Glomerular endothelial cell (primary cell): ENCODE measurements around the gene KCNJ6. TPM values are rescaled to one million over a fixed set of nuclear protein-coding genes. Genes with fewer than 3 reads are reported as not detected.
"Not testable (repeated sequence)": the region's sequence is repeated elsewhere in the genome, so short reads cannot be mapped to it uniquely, and the experiment has no call there.

Experiments
- DNase-seq: peaks from one replicate; pipeline ENCODE4 v3.0.0-alpha.2; 2011; ENCODE audit warnings: low read depth, low spot score; ENCODE audit errors: extremely low read depth
- total RNA-seq: library from RNA; depleted of rRNA; stranded (reverse); fragments of >200 nt; gene quantifications from 2 replicates; pipeline ENCODE4 v1.2.3, GENCODE V29; 2015

The KCNJ6 gene
- total RNA-seq, 1 donor from 2014 or later = 0.12 TPM

- no peak for DNase-seq
Measured at GRCh38 chr21:37658121-37658816, 258.0 kb downstream of the KCNJ6 start.

DNA sequence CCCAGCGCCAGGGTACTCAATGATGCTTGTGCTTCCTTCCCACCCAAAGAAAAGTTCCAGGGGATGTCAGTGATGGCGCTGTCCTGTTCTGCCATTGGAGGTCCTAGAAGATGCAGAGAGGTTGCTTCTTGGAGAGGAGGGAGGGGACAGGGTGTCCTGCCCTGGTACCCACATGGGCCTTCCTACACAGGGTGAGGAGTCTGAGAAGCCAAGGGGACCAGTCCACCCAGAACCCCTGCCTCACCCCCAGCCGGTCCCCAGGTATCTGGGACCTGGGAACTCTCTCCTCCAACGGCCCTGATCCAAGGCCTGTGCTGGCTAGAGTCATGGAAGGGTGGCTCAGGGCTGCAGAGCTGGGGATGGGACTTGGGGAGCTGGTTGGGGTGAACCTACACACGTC lies 259.4 kb downstream of the KCNJ6 start:
- DNase-seq = no peak

GRCh38 chr21:37655611-37656300 lies 260.5 kb downstream of the KCNJ6 start:
- no peak for DNase-seq

DNA sequence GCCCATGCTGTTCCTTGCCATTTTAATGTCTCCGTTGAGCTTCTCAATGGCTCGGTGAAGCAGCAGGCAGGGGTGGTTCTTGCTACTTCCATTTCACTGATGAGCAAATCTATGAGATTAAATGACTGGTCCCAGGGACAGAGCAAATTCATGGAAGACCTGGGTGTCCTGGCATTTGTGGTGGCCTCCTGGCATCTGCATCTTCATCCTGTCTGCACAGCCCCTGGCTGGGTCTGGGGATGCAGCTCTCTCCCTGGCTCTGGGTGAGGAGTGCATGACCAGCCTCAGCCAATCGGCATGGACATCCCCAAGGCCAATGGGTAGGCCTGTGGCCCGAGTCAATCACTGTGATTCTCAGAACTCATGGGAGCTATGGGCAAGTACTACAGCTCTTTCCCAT lies 261.7 kb downstream of the KCNJ6 start:
- no peak for DNase-seq

DNA sequence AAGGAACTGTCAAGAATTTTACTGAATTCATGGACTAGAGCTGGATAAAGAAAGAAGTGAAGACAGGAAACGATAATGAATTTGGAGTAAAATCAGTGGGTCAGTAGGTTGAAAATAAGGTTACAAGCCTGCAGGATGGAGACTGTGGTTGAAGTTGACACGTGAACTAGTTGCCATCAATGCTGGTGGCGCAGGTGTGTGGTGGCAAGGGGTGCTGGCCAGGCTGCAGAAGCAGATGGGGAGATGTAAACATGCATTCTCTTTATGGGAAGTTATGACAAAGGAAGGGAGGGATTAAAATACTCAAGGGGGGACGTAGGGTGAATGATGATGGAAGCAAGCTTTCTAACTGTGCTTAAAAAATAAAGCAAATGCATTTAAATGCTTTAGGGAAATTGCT lies 263.1 kb downstream of the KCNJ6 start:
- no peak for DNase-seq

DNA sequence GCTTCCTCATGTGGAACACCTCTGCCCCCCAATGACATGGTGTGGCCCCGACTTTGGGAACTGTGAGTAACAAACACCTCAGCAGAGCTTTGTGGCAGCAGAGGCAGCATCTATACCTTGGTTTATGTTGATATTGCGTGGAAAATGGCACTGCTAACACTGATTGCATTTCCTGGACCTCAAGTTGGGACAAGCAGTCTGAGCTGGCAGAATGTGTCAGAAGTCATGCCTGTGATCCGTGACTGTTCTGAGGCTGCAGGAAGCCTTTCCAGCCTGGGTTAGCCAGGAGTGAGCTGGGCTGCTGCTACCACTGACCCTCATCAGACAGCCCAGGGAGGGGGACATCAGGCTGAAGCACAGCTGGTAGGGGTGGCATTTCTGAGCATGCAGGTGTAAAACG lies 268.5 kb downstream of the KCNJ6 start:
- no peak for DNase-seq

DNA sequence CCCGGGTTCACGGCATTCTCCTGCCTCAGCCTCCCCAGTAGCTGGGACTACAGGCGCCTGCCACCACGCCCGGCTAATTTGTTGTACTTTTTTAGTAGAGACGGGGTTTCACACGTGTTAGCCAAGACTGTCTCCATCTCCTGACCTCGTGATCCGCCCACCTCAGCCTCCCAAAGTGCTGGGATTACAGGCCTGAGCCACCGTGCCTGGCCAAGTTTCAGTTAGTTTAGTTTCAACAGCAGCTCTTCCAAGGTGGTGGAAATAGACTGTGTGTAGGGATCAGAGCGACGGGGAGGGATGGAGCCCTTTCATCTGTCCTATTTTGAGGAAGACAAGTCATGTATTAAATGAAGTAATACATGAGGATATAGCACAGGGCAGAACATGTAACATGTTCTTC lies 269.5 kb downstream of the KCNJ6 start:
- not testable (repeated sequence) for DNase-seq

- DNase-seq = no peak
Measured at GRCh38 chr21:37645848-37646247, 270.4 kb downstream of the KCNJ6 start.

DNA sequence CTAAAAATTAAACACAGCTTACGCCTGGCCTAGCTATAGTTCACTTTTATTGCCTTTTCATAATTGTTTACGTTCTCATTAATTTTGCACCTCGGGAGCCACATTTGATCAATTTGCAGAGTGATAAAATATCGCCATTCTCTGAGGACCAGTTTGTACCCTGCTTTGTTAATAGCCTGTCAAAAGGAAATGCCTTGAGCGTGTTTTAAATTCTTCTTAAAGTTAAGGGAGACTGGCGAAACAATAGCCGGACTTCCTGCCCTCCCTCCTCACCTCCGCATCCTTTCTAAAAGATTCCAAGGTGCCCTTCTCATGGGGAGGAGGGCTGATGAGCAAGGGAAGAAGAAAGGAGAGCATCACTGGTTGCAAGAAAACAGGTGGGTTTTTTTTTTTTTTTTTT lies 271.6 kb downstream of the KCNJ6 start:
- DNase-seq = peak; percentile 72

DNA sequence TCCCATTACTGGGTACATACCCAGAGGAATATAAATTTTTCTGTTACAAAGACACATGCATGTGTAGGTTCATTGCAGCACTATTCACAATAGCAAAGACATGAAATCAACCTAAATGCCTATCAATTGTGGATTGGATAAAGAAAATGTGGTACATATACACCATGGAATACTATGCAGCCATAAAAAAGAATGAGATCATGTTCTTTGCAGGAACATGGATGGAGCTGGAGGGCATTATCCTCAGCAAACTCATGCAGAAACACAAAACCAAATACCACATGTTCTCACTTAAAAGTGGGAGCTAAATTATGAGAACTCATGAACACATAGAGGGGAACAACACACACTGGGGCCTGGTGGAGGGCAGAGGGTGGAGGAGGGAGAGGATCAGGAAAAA lies 272.4 kb downstream of the KCNJ6 start:
- not testable (repeated sequence) for DNase-seq

GRCh38 chr21:37642493-37642892 lies 273.8 kb downstream of the KCNJ6 start:
- DNase-seq = no peak

- DNase-seq = no peak
Measured at GRCh38 chr21:37639756-37640155, 276.5 kb downstream of the KCNJ6 start.

- DNase-seq = peak; percentile 57
Measured at GRCh38 chr21:37636152-37636860, 280.0 kb downstream of the KCNJ6 start.

GRCh38 chr21:37631319-37632117 lies 284.7 kb downstream of the KCNJ6 start:
- DNase-seq = no peak

DNA sequence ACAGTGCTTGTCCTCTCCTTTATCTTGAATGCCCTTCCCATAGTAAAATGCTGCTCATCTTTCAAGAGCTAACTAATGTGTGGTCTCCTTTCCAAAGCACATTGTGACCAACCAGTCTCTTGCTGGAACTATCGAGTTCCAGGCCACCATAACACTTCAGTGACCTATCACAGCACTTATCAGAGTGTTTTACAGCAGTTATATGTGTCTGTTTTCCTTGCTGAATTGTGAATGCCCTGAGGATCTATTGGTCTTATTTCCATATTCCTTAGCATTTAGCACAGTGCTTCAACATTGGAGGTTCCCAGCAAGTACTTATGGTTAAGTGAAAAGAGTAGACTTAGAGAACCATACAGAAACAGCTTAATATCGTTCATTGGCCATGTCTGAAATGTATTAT lies 285.4 kb downstream of the KCNJ6 start:
- DNase-seq = no peak

DNA sequence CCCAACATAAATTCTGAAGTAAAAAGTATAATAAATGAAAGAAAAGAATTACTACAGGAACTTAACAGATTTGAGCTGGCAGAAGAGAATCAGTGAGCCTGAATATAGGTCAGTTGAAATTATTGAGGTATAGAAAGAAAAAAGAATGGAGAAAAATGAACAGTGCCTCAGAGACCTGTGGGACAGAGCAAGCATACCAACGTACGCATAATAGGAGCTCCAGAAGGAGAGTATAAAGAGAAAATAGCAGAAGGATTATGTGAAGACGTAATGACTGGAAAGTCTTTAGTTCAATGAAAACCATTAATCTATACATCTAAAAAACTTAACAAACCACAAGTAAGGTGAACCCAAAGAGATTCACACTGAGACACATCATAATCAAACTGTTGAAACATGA lies 287.9 kb downstream of the KCNJ6 start:
- no peak for DNase-seq

GRCh38 chr21:37627561-37627960 lies 288.7 kb downstream of the KCNJ6 start:
- DNase-seq = no peak

DNA sequence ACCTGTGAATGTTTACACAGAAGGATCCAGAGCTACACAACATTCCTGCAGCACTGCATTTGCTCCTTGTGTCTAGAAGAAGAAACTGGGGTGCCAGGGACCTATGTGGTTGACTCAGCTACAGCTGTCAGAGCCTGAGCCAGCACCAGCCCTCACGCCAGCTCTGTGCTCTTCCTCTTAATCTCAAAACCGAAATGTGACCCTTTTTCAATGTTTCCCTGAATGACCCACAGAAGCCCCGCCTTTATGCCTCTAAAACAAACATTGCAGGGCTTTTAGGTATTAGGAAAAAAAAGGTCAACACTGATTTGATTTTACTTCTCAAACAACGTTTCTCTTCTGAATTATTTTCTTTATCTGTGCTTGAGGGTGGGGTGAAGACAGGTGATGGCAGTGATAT lies 289.2 kb downstream of the KCNJ6 start:
- no peak for DNase-seq

DNA sequence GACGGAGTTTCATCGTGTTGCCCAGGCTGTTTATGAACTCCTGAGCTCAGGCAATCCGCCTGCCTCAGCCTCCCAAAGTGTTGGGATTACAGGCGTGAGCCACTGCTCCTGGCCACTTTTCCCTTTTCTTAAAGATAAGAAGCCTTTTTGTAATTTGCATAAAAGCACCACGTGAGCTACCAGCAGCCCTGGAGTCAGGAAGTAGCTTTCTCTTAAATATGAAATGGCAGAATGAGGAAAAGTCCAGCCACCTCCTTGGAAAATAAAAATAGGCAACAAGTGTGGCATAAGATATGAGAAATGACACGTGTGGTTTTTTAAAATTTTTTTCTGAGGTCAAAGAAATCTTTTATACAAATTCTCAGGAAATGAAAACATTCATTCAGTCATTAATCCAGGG lies 289.9 kb downstream of the KCNJ6 start:
- DNase-seq = no peak

- DNase-seq = no peak
Measured at GRCh38 chr21:37623689-37624088, 292.6 kb downstream of the KCNJ6 start.

DNA sequence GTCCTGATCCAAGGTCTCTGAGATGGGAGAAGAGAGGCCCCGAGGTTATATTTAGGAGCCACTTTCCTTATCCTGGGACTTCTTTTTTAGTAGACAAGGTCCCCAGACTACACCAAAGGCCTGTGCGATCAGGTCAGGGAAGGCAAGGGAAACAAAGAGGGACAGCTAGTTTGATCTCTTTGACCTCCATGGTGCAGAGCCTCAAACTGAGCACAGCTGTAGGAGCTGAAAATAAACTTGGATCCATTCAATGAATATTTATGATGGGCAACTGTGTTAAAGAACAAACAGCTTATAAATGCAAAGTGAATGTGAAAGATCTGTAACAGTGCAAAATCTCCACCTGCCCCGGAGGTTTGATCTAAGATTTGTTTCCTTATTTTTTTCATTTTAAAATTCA lies 293.1 kb downstream of the KCNJ6 start:
- DNase-seq = no peak
